HUDEP-2 (cell line): Measurements from ENCODE around the gene MRPL27.
A peak's percentile ranks its signal among the peaks of the same experiment; 100 is the strongest.
"Not testable (repeated sequence)": the region's sequence is repeated elsewhere in the genome, so short reads cannot be mapped to it uniquely, and the experiment has no call there.

Experiments
- DNase-seq, 76 experiments: peaks; one replicate each; lab custom pipeline; 2025; ENCODE audit not compliant: unreplicated experiment in 76 of 76; lab: John Stamatoyannopoulos, UW

Gene MRPL27

GRCh38 chr17:50347117-50347893, 25.7 kb downstream of the MRPL27 start:
- DNase-seq: no peak

DNA sequence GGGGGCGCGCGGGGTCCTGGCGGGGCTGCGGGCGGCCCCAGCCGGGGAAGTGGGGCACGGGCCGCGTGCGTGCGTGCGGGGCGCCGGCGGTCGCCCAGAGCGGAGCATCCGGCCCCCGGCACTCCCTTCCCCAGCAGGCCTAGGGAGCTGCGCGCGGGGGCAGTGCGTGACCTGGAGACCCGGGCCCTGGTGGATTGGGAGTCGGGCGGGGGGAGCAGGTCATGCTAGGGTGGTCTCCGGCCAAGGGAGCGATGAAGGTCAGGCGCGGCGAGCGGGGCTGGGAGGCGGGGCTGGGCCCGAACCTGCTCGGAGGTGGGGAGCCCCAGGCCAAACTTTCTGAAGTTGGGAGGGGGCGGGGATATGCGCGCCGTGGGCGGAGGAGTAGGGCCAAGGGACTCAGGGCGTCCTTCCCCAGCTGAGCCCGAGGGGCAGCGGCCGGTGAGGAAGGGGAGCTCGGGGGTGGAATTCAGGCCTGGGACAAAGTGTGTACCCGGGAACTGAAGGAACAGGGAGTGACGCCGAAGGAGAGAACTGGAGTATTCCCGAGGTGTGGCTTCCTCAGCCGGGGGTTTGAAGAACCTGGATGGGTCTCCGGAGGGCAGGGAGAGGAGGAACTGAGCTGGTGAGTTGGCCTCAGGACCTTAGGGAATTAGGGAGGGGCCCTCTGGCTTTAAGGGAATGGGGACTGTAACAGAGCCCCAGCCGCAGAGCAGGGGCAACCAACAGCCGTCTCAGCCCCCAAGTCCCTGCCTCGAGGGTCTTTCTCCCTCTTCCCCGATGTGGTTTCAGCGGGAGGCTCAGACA, 26.5 kb downstream of the MRPL27 start:
- DNase-seq: peak in 10 of 76 experiments; percentile 12 to 38 (median 18)

DNA sequence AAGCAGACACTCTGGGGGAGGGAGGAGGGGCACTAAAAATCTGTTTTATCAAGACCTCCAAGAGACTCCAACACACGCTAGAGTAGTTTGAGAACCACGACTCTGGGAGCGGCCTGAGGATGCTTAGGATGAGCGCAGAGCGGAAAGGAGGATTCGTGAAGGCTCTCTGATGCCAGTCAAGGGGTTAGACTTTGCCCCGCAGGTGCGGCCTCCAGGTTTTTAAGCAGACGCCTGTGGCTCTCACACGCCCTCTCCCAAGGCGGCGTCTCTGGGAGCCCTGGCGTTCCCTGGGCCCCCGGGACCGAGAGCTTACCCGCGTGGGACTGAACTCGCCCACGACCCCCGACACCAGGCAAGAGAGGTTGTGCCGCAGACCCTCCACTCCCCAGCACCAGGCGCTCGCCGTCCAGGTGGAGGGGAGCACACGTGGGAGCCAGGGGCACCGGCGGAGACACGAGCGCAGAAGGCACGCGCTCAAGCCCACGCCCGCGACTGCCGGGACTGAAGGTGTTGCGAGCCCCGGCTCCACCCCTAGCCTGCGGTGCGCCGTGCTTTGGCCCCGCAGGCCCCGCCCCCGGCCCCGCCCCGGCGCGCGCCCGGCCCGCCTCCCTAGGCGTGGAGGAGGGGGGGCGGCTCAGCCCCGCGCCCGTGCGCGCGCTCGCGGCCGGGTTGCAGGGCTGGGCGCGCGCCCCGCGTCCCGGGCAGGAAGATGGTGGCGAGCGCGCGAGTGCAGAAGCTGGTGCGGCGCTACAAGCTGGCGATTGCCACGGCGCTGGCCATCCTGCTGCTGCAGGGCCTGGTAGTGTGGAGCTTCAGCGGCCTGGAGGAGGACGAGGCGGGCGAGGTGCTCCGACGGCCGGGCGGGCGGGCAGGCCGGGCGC, 27.3 kb downstream of the MRPL27 start, which contains the start of gene XYLT2:
Gene XYLT2 (plus strand): TSS at position 695 of the 881 bp plus-strand sequence. CDS start 15 bp downstream, at position 710.
- peak in 71 of 76 experiments; percentile 14 to 89 (median 72) for DNase-seq

GRCh38 chr17:50344731-50345365, 28.1 kb downstream of the MRPL27 start:
- DNase-seq: no peak

DNA sequence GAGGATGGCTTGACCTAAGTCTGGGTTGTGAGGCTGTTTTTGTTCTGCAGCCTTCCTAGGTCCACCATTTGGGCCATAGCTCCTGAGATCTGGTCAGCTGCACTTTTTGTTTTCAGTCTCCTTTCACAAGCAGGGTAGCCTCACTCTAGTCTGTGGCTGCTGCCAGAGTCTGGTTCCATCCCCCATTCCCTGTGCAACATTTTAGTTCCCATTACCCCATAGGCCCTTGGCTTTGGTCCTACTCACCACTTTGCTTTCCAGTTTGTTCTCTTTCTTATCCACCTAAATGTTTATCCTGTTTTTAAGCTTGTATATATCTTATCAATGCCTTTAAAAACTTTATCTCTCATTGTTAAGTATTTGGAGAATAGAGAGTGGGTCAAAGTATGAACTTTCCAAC, 33.6 kb downstream of the MRPL27 start:
- no peak for DNase-seq

DNA sequence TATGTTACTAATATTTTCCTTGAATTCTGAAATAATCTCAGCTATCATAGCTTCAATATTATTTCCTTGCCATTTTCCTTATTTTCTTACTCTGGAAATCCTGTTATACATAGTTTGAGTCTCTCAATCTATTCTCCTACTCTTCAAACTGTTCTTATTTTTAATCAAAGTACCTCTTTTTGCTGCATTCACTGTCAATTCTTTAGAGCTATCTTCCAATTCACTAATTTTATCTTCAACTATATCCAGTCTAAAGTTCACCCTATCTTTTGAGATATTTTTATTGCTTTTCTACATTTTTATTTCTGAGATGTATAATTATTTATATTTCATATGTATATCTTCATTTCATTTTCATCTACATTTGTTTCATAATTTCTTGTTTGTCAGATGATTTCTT, 34.3 kb downstream of the MRPL27 start:
- no peak for DNase-seq

GRCh38 chr17:50337956-50338355, 35.0 kb downstream of the MRPL27 start:
- peak in 1 of 76 experiments; percentile 28 for DNase-seq

DNA sequence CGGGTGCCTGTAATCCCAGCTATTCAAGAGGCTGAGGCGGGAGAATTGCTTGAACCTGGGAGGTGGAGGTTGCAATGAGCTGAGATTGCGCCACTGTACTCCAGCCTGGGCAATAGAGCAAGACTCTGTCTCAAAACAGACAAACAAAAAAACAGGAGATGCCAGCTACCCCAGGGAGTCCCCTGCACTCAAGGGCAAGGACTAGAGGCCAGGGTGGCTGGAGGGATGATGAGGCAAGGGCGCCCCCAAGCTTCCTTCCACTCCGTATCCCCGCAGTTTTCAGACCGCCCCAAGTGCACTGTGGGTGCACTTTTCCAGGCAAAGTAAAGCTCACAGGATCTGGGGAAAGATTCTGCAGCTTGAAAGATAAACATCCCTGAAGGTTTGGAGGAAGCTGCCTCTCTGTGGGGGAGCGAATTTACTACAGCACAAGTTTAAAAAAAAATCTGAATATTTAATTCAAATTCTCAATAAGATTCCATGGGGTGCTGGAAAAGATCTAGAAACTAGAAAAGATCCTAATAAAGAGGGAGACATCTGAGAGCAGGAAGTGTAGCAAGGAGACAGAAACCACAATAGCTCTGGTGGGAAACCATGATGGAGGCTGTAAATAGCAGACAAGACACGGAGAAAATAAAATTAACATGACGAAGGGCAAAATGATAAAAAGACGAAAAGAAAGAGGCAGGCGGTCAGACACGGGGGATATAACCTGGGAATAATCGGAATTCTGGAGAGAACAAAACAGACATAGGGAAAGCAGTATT, 39.5 kb downstream of the MRPL27 start:
- DNase-seq: not testable (repeated sequence)

- DNase-seq: no peak
These were observed 40.8 kb downstream of the MRPL27 start for GRCh38 chr17:50332196-50332595.

DNA sequence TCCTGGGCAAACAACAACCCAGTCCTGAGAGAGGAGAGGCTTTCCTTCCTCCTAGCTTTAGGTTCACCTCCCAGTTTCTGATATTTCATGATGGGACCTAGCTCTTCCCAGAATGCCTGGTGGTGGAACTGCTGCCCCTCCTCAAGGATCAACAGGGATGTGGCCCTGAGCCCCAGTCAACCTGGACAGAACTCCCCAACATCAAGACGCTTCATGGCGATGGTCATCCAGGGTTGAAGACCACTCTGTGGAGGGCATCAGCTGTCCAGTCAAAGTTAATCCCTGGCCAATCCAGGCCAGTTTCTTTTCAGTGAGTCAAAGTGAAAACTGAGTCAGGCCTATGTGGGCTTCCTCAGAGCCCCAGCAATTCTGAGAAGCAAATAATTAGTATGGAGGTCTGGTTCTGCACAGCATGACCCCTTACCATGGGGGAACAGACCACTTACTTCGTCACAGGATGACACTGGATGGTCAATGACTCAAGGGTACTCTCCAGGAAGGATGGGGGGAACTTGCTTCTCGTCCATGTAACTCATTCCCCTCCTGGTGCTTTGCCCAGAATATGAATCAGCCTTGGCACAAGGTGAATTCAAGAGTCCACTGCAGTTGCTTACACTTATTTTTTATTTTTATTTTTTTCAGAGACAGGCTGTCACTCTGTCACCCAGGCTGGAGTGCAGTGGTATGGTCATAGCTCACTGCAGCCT, 41.7 kb downstream of the MRPL27 start:
- no peak for DNase-seq

GRCh38 chr17:50330151-50330775, 42.7 kb downstream of the MRPL27 start:
- no peak for DNase-seq

DNA sequence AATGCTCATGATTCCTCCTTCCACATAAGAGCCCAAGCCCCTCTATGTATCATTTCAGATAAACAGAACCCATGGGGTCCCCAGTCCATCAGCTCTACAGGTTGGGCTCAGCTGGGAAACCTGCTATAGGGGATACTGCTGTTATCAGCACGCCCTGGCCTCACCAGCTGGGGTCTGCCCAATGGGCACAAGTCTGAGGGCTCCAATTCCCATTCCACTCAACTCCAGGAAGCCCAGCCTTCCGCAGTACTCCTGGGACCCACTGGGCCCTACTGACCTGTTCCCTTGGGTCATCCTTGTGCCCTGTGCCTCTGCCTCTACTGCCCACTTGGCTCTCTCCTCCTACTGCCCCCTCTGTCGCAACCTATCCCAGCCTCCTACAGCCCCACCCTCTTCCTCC, 43.3 kb downstream of the MRPL27 start:
- no peak for DNase-seq

DNA sequence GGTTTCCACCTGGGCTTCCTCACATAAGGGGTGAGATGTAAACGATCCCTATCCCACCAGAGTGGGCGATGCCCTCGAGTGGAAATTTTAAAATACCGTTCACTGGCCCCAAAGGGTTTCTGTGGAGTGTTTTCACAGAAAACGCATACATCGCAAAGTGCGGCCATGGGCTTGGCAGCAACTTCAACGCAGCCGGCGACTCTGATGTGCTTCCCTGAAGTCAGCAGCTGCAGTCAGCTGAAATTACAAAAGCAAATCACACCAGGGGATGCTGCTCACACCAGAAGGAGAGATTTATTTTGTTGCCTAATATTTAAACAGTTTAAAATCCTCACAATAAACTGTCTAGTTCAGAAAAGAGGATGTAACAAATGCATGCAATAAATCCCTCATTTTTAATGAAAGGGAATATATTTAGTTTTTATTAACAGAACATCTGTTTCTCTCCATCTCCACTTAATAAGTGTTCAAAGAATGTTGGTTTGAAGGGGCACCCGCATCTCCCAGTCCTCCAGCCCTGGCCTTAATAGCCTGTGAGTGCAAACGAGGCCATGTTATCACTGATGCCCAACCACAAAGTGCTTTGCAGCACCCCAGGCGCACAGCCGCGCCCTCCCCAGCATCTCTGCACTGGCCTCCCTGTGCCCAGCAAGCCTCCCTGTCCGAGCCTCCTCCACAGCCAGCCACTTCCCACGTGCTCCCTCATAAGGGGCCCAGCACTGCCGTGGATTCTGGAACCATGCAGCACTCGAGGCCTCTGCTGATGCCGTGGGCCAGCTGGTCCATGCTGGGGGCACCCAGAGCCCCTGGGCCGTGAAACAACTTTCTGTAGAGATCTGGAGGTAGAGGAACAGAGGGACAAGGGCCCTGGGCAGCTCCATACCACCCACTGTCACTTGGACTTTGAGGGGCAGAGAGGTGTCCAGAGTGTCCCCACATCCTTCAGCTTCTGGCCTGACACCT, 44.3 kb downstream of the MRPL27 start:
- no peak for DNase-seq

DNA sequence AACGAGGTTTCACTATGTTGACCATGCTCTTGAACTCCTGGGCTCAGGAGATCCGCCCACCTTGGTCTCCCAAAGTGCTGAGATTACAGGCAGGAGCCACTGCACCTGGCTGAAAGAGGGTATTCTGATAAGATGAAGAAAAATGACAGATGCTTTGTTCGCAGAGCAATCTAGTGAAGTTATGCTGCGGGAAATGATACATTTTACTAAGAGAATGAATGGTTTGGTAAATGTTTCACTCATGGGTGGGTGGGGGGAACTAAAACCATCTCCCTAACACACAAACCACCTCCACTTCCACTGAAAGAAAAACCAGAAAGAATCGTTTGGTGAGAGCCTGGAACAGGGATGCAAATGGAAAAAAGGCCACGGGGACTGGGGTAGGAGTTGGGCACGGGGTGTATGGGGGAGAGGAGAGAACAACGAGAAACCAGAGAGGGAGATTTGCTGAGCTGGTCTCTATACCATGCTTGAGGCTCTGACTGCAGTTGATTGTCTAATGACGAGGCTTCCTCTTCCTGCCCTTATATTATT, 46.1 kb downstream of the MRPL27 start:
- DNase-seq: no peak

DNA sequence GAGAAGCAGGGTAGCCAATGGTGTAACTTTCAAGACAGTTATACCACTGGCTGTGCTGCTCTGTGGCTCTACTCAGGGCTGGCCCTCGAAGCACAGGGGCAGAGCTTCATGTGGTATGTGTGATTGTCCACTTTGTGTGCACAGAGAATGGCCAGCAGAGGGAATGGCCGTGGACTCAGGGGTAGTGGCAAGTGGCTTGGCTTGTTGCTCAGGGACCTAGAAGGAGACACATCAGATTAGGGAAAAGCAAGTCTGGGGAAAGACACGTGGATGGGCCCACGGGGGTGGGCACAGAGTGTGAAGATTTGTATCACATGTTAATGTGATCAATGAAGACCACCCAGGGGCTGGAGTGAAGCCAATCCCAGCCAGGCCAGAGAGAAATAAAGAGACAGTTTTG, 47.1 kb downstream of the MRPL27 start:
- DNase-seq: no peak

- DNase-seq: no peak
These were observed 49.9 kb downstream of the MRPL27 start for GRCh38 chr17:50323060-50323459.

GRCh38 chr17:50322271-50322670, 50.7 kb downstream of the MRPL27 start:
- no peak for DNase-seq
